Vagina (tissue), 2 donors: ENCODE data around the gene PLD5. TPM values are rescaled to one million over a fixed set of nuclear protein-coding genes. Genes with fewer than 3 reads are reported as not detected.

Source experiments
- DNase-seq, 2 donors: peaks; one replicate each; pipeline ENCODE4 v3.0.0-alpha.2; 2017; ENCODE audit errors: extremely low spot score in 2 of 2
- H3K27ac ChIP-seq: fragments of 200-600 bp; sonication (generic); one replicate; pipeline ENCODE4 v1.5.1; 2019
- H3K27me3 ChIP-seq: fragments of 200-600 bp; sonication (generic); one replicate; pipeline ENCODE4 v1.5.1; 2019
- H3K36me3 ChIP-seq, 2 donors: fragments of 200-600 bp; sonication (generic); one replicate each; pipeline ENCODE4 v1.5.1; 2017 to 2019
- H3K4me1 ChIP-seq: fragments of 200-600 bp; sonication (generic); one replicate; pipeline ENCODE4 v1.5.1; 2019
- H3K4me3 ChIP-seq, 2 donors: fragments of 200-600 bp; sonication (generic); 1 replicate in 1 of 2; 2 replicates in 1 of 2; pipeline ENCODE4 v1.5.1; 2016 to 2019
- H3K9me3 ChIP-seq: fragments of 200-600 bp; sonication (generic); one replicate; pipeline ENCODE4 v1.5.1; 2019
- CTCF ChIP-seq, 3 experiments: fragments of 450-650 bp in 2 of 3; fragments of 200-600 bp in 1 of 3; sonication (generic) in 1 of 3; IDR thresholded peaks; one replicate each; pipeline ENCODE4 v1.5.1; 2017 to 2019; ENCODE audit warnings: antibody characterized with exemption in 3 of 3, mild to moderate bottlenecking in 2 of 3, moderate library complexity in 2 of 3
- POLR2A ChIP-seq, 2 donors: fragments of 450-650 bp; IDR thresholded peaks; one replicate each; pipeline ENCODE4 v1.6.1; 2017; ENCODE audit warnings: antibody characterized with exemption in 2 of 2, mild to moderate bottlenecking in 2 of 2, moderate library complexity in 2 of 2
- POLR2AphosphoS5 ChIP-seq, 2 donors: sonication (generic); formaldehyde crosslinking; IDR thresholded peaks; one replicate each; pipeline ENCODE4 v1.9.0; 2017; ENCODE audit warnings: antibody characterized with exemption in 2 of 2, mild to moderate bottlenecking in 2 of 2, low read depth in 1 of 2; ENCODE audit not compliant: insufficient read depth in 1 of 2
- intact Hi-C: fragments of 100-400 bp; cut with DNase I; formaldehyde crosslinking; loops from one replicate; pipeline ENCODE4 v1.15.1; 2023
- total RNA-seq: library from RNA; depleted of rRNA; stranded (reverse); fragments of >200 nt; gene quantifications from one replicate; pipeline ENCODE4 v1.2.3, GENCODE V29; 2016

Gene PLD5
- total RNA-seq, 1 donor from 2014 or later, result 1.5 TPM

DNA sequence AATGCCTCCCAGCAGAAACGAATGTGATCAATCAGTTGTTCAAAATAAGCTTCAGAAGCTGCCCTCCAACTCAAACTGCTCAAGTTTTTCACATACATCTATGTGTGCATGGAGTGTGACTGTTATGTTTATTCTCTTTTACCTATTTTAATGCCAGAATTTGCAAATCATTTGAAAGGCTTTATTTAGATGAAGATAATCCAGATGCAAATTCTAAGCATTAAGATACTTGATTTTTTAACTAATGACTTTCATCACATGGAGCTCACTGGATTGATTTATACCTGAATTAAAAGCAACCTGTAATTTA, 69.5 kb downstream of the PLD5 start:
- H3K4me1 ChIP-seq, result no peaks in the 10 kb centered on the region
- H3K27ac ChIP-seq, result no peak overlapping the region
- H3K36me3 ChIP-seq, result no peaks in the 10 kb centered on the region
- TF ChIP-seq POLR2A (IDR thresholded peaks at IDR 0.05), result no peak
- no peak for TF ChIP-seq CTCF (IDR thresholded peaks at IDR 0.05)
- no peak for TF ChIP-seq POLR2AphosphoS5 (IDR thresholded peaks at IDR 0.05; ENCODE audit: insufficient read depth in 1 of 2, low read depth in 1 of 2)
- no peaks in the 10 kb centered on the region for H3K9me3 ChIP-seq
- H3K27me3 ChIP-seq, result no peaks in the 10 kb centered on the region
- DNase-seq, result no peak
- intact Hi-C loops, result no loop called here
- no peak overlapping the region for H3K4me3 ChIP-seq

- Histone ChIP-seq H3K9me3 (no peaks in the 10 kb centered on the region), H3K36me3 (no peaks in the 10 kb centered on the region), H3K4me3 (no peak overlapping the region), H3K27ac (no peak overlapping the region), H3K4me1 (no peaks in the 10 kb centered on the region), H3K27me3 (no peaks in the 10 kb centered on the region)
- no peak for TF ChIP-seq POLR2AphosphoS5 (IDR thresholded peaks at IDR 0.05; ENCODE audit: insufficient read depth in 1 of 2, low read depth in 1 of 2)
- peak in 2 of 3 experiments; percentile 10 to 20 for TF ChIP-seq CTCF (IDR thresholded peaks at IDR 0.05)
- TF ChIP-seq POLR2A (IDR thresholded peaks at IDR 0.05), result no peak
- DNase-seq, result no peak
- intact Hi-C loops, result no loop called here
These were observed 70.0 kb downstream of the PLD5 start for GRCh38 chr1:242454262-242455051.

DNA sequence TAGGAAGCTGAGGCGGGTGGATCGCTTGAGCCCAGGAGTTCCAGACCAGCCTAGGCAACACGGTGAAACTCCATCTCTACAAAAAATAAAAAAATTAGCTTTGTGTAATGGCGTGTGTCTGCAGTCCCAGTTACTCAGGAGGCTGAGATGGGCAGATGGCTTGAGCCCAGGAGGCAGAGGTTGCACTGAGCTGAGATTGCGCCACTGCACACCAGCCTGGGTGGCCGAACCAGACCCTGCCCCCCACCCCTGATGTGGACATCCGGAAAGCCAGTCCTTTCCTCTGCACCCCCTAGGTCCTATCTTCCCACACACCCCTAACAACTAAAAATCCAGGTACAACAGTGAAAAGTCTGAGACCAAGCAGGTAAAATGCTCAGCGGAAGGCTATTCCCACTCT, 71.9 kb downstream of the PLD5 start:
- H3K9me3 ChIP-seq, result no peaks in the 10 kb centered on the region
- H3K27ac ChIP-seq, result no peak overlapping the region
- H3K36me3 ChIP-seq, result no peaks in the 10 kb centered on the region
- no peak overlapping the region for H3K4me3 ChIP-seq
- intact Hi-C loops, result no loop called here
- TF ChIP-seq POLR2AphosphoS5 (IDR thresholded peaks at IDR 0.05; ENCODE audit: insufficient read depth in 1 of 2, low read depth in 1 of 2), result no peak
- no peak for TF ChIP-seq CTCF (IDR thresholded peaks at IDR 0.05)
- no peak for TF ChIP-seq POLR2A (IDR thresholded peaks at IDR 0.05)
- DNase-seq, result no peak
- H3K27me3 ChIP-seq, result no peaks in the 10 kb centered on the region
- H3K4me1 ChIP-seq, result no peaks in the 10 kb centered on the region

GRCh38 chr1:242449661-242450060, 74.8 kb downstream of the PLD5 start:
- Histone ChIP-seq H3K27ac (no peak overlapping the region), H3K36me3 (no peaks in the 10 kb centered on the region), H3K27me3 (no peaks in the 10 kb centered on the region), H3K4me1 (no peaks in the 10 kb centered on the region), H3K4me3 (no peak overlapping the region), H3K9me3 (no peaks in the 10 kb centered on the region)
- no peak for TF ChIP-seq CTCF (IDR thresholded peaks at IDR 0.05)
- no peak for TF ChIP-seq POLR2AphosphoS5 (IDR thresholded peaks at IDR 0.05; ENCODE audit: insufficient read depth in 1 of 2, low read depth in 1 of 2)
- no peak for TF ChIP-seq POLR2A (IDR thresholded peaks at IDR 0.05)
- DNase-seq, result no peak
- intact Hi-C loops, result no loop called here

- Histone ChIP-seq H3K36me3 (no peaks in the 10 kb centered on the region), H3K4me3 (no peak overlapping the region), H3K9me3 (no peaks in the 10 kb centered on the region), H3K27me3 (no peaks in the 10 kb centered on the region), H3K4me1 (no peaks in the 10 kb centered on the region), H3K27ac (no peak overlapping the region)
- TF ChIP-seq POLR2A (IDR thresholded peaks at IDR 0.05), result no peak
- TF ChIP-seq CTCF (IDR thresholded peaks at IDR 0.05), result no peak
- TF ChIP-seq POLR2AphosphoS5 (IDR thresholded peaks at IDR 0.05; ENCODE audit: insufficient read depth in 1 of 2, low read depth in 1 of 2), result no peak
- intact Hi-C loops, result no loop called here
- no peak for DNase-seq
These were observed 75.4 kb downstream of the PLD5 start for GRCh38 chr1:242448910-242449645.
